Measurements from ENCODE around the gene SPRYD3. TPM values are rescaled to one million over a fixed set of nuclear protein-coding genes. Genes with fewer than 3 reads are reported as not detected.

SPRYD3 gene
- total RNA-seq, 4 donors from 2014 or later = 27.8 to 38.7 (median 34.8) TPM

DNA sequence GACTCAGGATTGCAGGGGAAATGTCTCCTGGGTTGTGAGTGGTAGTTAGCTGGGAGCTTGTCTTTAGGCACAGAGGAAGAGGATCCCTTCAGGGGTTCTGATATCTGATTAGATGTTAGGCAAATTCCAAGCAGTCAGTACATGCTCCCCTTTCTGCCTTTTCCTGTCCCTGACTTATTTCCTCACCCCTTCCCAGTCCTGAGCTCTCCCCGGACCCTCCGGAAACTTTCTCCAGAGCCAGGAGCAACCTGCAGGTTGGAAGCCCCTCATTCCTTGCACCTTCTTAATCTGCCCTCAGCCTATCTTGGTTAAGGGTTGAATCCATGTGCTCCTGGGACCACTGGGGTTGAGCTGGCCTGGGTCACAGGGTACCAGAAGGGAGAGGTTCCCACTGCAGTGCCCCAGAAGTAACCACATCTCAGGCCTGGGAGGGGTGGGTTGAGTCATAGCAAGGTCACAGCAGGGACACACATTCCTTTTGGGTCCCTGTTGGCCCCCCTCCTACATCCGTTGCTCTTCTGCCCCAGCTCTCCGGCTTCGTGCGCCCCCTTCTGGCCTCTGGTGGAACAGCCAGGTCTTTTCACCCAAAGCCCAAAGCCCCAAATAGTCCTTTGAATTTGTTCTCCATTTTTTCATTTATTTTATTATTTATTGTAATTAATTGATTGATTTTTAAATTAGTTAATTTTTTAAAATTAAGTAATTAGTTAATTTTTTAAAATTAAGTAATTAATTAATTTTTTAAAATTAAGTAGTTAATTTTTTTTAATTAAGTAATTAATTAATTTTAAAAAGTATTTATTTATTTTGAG is 20.1 kb upstream of the SPRYD3 start:
- peaks cover 5 to 46% (median 15%) of the 10 kb centered on the region in 4 donors for H3K4me1 ChIP-seq

DNA sequence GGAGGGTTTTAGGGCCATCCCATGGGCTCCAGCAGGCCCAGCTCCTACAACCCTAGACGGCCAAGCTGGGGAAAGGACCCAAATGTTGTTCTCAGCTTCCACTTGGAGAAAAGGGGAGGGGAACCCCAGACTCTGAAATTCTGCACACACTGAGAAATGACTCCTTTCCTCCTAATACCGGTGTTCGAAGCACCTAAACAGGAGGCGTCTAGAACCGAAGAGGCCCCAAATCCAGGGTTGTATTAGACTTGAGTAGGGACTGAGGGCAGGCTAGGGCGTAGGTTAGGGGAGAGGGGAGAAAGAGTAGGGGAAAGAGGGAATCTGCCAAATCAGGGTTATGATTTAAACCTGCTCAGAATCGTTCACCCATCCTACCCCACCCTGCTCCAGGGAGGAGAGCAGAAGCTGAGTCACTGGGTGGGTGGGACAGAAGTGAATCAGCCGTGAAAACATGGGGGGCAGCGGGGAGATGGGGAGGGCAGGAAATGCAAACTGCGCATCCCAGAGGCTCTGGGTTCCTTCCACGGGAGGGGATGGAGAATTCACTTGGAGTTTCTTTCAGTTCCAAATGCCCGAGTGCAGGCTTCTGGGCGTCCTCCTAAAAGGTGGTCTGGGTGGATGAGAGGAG is 19.3 kb upstream of the SPRYD3 start:
- H3K27me3 ChIP-seq = no peaks in the 10 kb centered on the region
- H3K9me3 ChIP-seq = no peaks in the 10 kb centered on the region
- no peaks in the 10 kb centered on the region for H3K36me3 ChIP-seq
- H3K4me1 ChIP-seq = peaks cover 5 to 40% (median 11%) of the 10 kb centered on the region in 4 donors
- no peak for DNase-seq
- peak overlapping the region; percentile 49 to 62 (median 61) for H3K4me3 ChIP-seq
- peak overlapping the region; percentile 61 to 88 (median 76) for H3K27ac ChIP-seq
- TF ChIP-seq CTCF (IDR thresholded peaks at IDR 0.05) (no peak), POLR2A (IDR thresholded peaks at IDR 0.05) (no peak)

More for the DNA sequence above, 20.1 kb upstream of the SPRYD3 start:
- Histone ChIP-seq H3K36me3 (no peaks in the 10 kb centered on the region), H3K27ac (peak overlapping the region; percentile 61 to 88 (median 76)), H3K27me3 (no peaks in the 10 kb centered on the region), H3K4me3 (peak overlapping the region in 2 of 4 donors; percentile 5 to 62), H3K9me3 (no peaks in the 10 kb centered on the region)
- TF ChIP-seq CTCF (IDR thresholded peaks at IDR 0.05) (peak; percentile 84 to 98 (median 91)), POLR2A (IDR thresholded peaks at IDR 0.05) (peak in 1 of 2 donors; percentile 9)
- DNase-seq = peak; percentile 87 to 94 (median 88)

- H3K36me3 ChIP-seq = no peaks in the 10 kb centered on the region
- peaks cover under 1 to 32% (median 7%) of the 10 kb centered on the region in 4 donors for H3K4me1 ChIP-seq
- no peaks in the 10 kb centered on the region for H3K27me3 ChIP-seq
- peak within 1 kb of the TSS; percentile 61 to 88 (median 76) for H3K27ac ChIP-seq
- DNase-seq = peak; percentile 74 to 84 (median 79)
- TF ChIP-seq CTCF (IDR thresholded peaks at IDR 0.05) = peak in 4 of 6 experiments; percentile 19 to 48 (median 29)
- TF ChIP-seq POLR2A (IDR thresholded peaks at IDR 0.05) = no peak
- no peaks in the 10 kb centered on the region for H3K9me3 ChIP-seq
- H3K4me3 ChIP-seq = peak within 1 kb of the TSS; percentile 49 to 62 (median 61)
Measured at GRCh38 chr12:53097564-53098353, 18.6 kb upstream of the SPRYD3 start, which contains the start of gene IGFBP6. IGFBP6 (plus strand) TSS chr12:53097667; CDS start chr12:53097718, 51 bp downstream.

DNA sequence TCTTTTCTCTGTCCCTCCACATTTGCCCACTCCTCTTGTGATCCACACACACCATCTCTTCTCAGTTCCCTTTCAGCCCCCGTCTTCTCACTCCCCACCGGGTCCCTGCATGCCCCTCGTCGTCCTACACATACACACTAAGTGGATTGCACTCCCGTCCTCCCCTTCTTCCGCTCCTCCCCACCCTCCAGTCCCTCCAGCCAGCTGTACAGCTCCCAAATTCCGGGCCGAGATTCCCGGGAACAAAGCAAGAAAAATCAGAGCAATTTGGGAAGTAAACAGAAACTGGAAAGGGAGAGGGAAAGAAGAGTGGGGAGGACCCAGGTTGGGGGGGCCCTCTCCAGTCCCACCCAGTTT is 18.0 kb upstream of the SPRYD3 start:
- Histone ChIP-seq H3K36me3 (no peaks in the 10 kb centered on the region), H3K4me1 (peaks cover 0 to 27% (median 5%) of the 10 kb centered on the region in 4 donors), H3K27ac (peak overlapping the region; percentile 61 to 88 (median 76)), H3K4me3 (peak overlapping the region; percentile 49 to 62 (median 61)), H3K27me3 (no peaks in the 10 kb centered on the region), H3K9me3 (no peaks in the 10 kb centered on the region)
- no peak for DNase-seq
- TF ChIP-seq POLR2A (IDR thresholded peaks at IDR 0.05) (no peak), CTCF (IDR thresholded peaks at IDR 0.05) (no peak)

GRCh38 chr12:53096759-53097158 is 17.6 kb upstream of the SPRYD3 start:
- no peaks in the 10 kb centered on the region for H3K27me3 ChIP-seq
- DNase-seq = no peak
- H3K4me3 ChIP-seq = peak overlapping the region; percentile 49 to 62 (median 61)
- H3K9me3 ChIP-seq = no peaks in the 10 kb centered on the region
- H3K27ac ChIP-seq = peak overlapping the region; percentile 61 to 88 (median 76)
- H3K36me3 ChIP-seq = no peaks in the 10 kb centered on the region
- peaks cover 0 to 27% (median 4%) of the 10 kb centered on the region in 4 donors for H3K4me1 ChIP-seq
- TF ChIP-seq POLR2A (IDR thresholded peaks at IDR 0.05) = no peak
- no peak for TF ChIP-seq CTCF (IDR thresholded peaks at IDR 0.05)

Data from Peyer's patch (tissue), 4 donors.